Hepatic stellate cell (primary cell): ENCODE results near the gene HOMER3.
"Not testable (repeated sequence)": the region's sequence is repeated elsewhere in the genome, so short reads cannot be mapped to it uniquely, and the experiment has no call there.

Experiments
- DNase-seq: peaks from one replicate; pipeline ENCODE4 v3.0.0; 2011; ENCODE audit warnings: low spot score

The HOMER3 gene

GRCh38 chr19:18952364-18953003 is 11.5 kb upstream of the HOMER3 start:
- not testable (repeated sequence) for DNase-seq

- DNase-seq: no peak
Observed at GRCh38 chr19:18951721-18952281, 10.8 kb upstream of the HOMER3 start.

GRCh38 chr19:18949858-18950257 is 8.8 kb upstream of the HOMER3 start:
- DNase-seq: no peak

GRCh38 chr19:18948976-18949356 is 7.9 kb upstream of the HOMER3 start:
- DNase-seq: no peak

- no peak for DNase-seq
Observed at GRCh38 chr19:18948075-18948975, 7.3 kb upstream of the HOMER3 start.

GRCh38 chr19:18946918-18947317 is 5.9 kb upstream of the HOMER3 start:
- DNase-seq: no peak

GRCh38 chr19:18946335-18946734 is 5.3 kb upstream of the HOMER3 start:
- no peak for DNase-seq

GRCh38 chr19:18945297-18945696 is 4.3 kb upstream of the HOMER3 start:
- DNase-seq: no peak

- DNase-seq: no peak
Observed at GRCh38 chr19:18943465-18943864, 2.4 kb upstream of the HOMER3 start.

- DNase-seq: no peak
Observed at GRCh38 chr19:18942692-18943091, 1.7 kb upstream of the HOMER3 start.

- DNase-seq: no peak
Observed at GRCh38 chr19:18941628-18942354, 774 bp upstream of the HOMER3 start.

- DNase-seq: peak; percentile 78
Observed at GRCh38 chr19:18939922-18940768, 872 bp downstream of the HOMER3 start.

GRCh38 chr19:18939163-18939562 is 1.9 kb downstream of the HOMER3 start:
- no peak for DNase-seq

- DNase-seq: no peak
Observed at GRCh38 chr19:18933297-18933696, 7.7 kb downstream of the HOMER3 start.

- peak; percentile 71 for DNase-seq
Observed at GRCh38 chr19:18932216-18932841, 8.7 kb downstream of the HOMER3 start.

- no peak for DNase-seq
Observed at GRCh38 chr19:18931316-18932162, 9.5 kb downstream of the HOMER3 start.

GRCh38 chr19:18929311-18929710 is 11.7 kb downstream of the HOMER3 start:
- DNase-seq: no peak

- DNase-seq: no peak
Observed at GRCh38 chr19:18928018-18928805, 12.8 kb downstream of the HOMER3 start.

- DNase-seq: no peak
Observed at GRCh38 chr19:18924684-18925213, 16.3 kb downstream of the HOMER3 start.
